ENCODE measurements around the gene OLR1.
"Not testable (repeated sequence)": the region's sequence is repeated elsewhere in the genome, so short reads cannot be mapped to it uniquely, and the experiment has no call there.

Gene OLR1

DNA sequence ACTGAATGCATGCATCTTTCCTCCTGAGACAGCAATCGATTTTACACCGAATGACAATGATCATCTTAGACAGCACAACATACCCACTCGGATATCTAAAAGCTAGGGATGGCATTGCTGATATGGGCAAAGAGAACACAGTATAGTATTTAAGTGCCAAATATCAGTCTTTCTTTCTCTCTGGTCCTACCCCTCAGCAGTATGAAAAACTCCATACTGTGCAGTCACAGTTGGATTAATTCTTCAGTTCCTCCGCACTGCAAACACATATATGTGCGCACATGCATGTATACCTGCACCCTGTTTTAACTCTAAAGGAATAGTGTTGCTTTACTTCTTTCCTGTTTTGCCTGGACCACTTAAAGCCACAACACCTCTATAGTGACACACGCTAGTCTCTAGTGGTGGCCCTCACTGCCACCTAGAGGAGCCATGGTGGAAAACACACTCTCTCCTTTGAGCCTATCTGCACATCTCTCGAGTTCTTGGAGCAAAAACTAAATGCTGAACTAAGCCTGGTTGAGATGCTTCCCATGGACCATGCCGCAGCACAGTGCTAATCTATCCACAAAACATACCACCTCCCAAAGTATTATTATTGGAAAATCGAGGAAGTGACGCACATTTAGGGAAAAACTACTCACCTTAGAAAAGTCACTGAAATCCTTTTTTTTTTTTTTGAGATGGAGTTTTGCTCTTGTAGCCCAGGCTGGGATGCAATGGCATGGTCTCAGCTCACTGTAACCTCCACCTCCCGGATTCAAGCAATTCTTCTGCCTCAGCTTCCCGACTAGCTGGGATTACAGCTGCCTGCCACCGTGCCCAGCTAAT lies 18.8 kb upstream of the OLR1 start:
- DNase-seq (ENCODE audit: low spot score): peak; percentile 67

DNA sequence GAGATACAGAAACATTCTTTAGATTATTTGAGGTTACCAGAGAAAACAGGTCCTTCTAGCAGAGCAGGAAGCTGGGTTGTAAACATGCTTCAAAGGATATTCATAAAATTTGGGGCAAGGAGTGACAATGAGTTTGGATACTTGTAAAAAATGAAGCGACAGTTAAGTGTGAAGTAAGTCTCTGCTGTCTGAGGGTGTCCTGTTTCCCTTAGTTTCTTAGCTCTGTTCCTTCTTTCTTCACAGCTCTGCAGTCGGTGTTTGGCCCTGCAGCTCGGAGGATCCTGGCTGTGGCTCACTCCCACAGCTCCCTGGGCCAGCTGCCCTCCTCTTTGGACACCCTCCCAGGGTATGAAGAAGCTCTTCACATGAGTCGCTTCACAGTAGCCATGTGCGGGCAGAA lies 17.7 kb upstream of the OLR1 start:
- DNase-seq (ENCODE audit: low spot score): no peak

DNA sequence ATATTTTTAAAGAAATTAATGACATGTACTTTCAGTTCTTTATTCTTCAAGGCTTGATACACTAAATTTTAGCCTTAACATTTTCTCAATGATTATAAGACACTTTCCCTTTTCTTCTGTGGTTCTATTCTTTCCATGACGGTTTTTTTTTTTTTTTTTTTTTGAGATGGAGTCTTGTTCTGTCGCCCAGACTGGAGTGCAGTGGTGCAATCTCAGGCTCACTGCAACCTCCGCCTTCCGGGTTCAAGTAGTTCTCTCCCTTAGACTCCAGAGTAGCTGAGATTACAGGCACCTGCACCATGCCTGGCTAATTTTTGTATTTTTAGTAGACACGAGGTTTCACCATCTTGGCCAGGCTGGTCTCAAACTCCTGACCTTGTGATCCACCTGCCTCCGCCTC lies 15.0 kb upstream of the OLR1 start:
- not testable (repeated sequence) for DNase-seq (ENCODE audit: low spot score)

DNA sequence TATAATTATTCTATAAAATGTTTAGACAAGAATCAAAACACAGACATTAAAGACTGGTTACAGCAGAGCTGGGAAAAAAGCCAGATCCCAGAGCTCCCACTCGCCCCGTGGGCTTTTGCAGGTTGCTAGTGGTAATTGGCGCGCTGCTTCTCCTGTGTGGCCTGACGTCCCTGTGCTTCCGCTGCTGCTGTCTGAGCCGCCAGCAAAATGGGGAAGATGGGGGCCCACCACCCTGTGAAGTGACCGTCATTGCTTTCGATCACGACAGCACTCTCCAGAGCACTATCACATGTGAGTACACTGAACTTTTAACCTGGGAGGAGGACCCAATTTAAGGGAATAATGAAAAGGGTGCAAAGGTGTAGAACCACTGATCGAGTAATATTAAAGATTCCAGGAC lies 14.4 kb upstream of the OLR1 start:
- DNase-seq (ENCODE audit: low spot score): no peak

DNA sequence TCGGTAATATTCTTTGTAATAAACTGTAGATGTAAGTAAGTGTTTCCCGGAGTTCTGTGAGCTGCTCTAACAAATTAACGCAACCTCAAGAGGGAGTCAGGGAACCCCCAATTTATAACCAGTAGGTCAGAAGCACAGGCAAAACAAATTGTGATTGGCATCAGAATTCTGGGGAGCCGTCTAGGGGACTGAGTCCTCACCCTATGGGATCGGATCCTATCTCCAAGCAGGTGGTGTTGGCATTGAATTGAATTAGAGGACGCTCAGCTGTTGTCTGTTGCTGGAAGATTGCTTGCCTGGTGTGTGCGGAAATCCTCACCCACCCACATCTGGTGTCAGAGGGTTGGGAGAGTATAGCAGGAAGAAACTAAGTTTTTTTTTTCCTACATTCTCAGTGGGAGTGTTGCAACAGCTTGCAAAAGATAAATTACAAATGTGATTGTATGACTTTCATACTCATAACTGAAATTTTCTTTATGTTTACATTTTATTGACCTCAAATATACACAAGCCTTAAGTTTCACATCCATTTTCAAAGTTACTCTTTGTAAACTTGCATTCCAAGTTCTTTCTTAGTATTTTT lies 12.4 kb upstream of the OLR1 start:
- peak; percentile 39 for DNase-seq (ENCODE audit: low spot score)

DNA sequence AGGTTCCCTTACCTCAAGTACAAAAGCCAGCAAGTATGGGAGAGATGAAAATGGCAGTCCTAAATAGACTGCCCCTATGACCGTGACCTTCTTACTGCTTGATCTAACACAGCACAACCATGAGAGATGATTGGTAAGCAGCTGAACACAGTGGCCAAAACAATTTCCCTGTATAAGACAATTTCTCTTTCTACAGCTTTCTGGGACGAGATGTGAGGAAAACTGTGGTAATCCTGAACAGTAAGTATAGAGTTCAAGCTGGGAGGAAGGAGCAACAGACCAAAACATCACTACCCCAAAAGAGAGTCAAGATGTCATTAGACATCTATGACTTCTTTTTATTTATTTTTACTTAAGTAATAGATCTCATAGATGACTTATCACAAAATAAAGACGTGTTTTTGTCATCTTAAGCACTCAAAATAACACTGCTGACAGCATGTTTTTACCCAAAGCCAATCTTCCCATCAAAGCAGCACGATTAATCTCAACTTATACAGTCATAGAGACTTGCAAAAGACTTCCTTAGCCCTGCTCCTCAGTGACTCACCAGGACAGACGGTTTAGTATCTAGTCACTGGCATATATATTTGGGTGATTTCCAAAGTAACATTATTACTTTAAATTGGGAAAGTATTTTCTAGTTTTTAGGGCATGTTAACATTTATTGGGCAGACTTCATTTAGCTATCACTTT lies 10.6 kb upstream of the OLR1 start:
- peak; percentile 37 for DNase-seq (ENCODE audit: low spot score)

DNA sequence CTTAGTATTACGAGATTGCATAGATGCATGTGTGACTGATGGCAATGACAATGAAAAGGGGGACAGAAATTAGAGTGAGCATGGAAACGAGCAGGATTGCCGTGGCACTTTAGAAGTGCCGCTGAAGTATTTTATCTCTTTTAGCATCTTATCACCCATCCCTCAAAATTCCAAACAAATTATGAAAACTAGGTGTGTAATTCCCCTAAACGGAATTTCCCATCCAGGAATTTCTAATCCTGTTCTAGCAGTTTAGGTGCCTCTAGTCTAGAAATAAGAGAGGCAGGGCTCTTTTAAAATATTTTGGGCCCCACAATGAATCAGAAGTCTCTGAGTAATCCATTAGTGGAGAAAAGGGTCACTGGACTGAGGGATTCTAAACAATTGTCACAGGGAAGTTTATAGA lies 7.8 kb upstream of the OLR1 start:
- DNase-seq (ENCODE audit: low spot score): no peak

DNA sequence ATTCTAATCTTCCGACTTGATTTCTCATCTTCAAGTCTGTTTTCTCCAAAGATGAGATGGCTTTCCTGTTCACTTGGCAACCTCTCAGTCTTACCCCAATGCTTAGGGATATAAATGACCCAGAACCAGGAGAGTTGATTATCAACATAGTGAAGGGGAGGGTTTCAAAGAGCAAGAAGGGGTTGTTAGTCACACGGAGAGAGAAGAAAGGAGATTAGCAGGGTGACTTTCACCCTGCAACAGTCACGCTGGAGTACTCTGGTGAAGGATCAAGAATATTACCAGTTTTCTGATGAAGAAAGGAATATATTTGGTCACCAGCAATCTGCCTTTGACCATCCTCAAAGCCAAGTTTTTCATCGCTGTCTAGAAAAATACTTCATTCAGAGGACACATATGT lies 6.9 kb upstream of the OLR1 start, which contains the start of gene TMEM52B:
TSS of gene TMEM52B (plus strand) at position 212 of the 400 bp plus-strand sequence. CDS start 543 bp downstream, outside the sequence.
- DNase-seq (ENCODE audit: low spot score): no peak

DNA sequence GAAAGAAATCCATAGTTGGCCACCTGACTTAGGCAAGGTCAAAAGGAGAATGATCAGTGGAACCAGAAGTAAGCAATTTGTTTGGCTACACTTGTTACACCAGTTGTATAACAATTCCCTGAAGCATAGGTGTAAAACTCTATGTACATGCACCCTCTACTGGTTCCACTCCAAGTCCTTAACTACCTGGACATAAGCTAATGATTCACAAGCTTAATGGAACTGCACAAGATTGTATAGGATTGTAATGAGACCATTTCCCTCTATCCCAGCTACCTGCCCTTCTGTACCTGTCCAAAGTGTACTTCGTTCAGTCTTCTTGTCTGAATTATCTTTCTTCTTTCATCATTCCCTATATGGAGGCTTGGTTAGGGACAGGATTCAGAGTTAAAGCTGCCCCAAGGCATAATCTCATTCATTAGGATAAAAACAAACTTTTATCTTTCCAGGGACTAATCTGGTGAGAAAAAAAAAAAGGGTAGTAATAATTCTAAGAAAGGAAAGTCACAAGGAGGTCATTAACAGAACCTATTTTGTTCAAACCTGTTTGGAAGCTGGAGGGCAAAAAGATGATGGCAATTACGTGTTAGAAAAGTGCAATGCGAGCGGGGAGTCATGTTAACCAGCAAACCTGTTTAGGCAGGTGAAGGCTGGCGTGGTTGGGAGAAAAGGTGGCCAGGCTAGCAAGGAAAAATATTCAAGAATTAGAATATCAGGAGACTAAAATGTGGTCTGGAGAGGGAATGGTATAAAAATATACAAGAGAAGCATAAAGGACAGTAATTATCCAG lies 4.1 kb upstream of the OLR1 start:
- DNase-seq (ENCODE audit: low spot score): no peak

DNA sequence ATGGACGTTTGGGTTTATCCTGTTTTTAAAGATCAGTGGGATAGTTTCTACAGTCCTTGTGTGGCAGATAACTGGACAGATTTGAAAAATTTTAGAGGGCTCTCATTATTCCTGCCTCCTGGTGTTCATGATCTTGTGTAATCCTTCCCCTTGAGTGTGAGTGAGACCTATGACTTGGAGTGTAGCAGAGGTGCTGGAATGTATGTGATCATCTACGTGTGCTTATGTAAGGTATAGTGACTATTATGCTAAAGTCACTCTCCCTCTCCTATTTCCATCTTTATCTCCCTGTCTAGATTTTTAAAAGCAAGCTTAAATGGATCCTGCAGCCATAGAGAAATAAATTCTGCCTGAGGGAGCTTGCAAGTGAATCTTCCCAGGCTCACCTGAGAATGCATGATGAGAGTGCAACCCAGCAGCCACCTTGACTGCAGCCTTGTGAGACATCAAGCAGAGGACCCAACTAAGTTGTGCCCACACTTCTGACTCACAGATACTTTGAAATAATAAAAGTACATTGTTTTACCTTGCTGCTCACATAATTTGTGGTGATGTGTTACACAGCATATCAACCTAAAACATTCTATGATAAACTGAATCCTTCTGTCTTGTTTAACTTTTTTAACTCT lies 3.2 kb upstream of the OLR1 start:
- no peak for DNase-seq (ENCODE audit: low spot score)

DNA sequence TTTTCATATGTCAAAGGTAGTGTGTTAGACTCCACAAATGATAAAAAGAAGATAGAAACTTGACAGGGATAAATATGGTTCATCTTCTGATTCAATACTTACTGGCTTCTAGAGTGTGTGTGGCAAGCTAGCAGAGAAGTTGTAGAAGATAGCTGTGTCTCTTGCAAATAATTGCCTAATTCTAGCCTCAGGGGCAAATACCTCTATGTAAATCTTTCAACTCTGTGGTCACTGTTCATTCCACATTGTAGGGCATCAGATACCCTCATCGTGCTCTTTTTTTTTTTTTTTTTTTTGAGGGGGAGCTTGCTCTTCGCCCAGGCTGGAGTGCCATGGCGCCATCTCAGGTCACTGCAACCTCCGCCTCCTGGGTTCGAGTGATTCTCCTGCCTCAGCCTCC lies 1.7 kb downstream of the OLR1 start:
- no peak for DNase-seq (ENCODE audit: low spot score)

DNA sequence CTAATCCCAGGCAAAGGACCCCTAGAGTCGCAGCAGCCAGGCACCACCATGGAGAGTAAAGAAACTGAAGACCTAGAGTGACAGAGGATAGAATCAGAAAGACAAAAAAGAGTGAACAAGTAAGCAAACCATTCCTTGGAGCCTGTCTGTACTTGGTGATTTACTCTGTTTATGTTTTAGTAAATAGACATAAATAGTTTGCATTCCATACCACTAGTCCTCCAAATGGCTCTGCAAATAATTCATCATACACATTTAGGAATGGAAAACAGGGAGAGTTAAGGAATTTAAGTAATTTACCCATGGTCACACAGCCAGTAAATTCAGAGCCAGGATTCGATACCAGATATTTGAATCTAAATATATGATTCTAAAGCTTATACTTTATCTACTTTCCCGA lies 2.8 kb downstream of the OLR1 start:
- DNase-seq (ENCODE audit: low spot score): no peak

DNA sequence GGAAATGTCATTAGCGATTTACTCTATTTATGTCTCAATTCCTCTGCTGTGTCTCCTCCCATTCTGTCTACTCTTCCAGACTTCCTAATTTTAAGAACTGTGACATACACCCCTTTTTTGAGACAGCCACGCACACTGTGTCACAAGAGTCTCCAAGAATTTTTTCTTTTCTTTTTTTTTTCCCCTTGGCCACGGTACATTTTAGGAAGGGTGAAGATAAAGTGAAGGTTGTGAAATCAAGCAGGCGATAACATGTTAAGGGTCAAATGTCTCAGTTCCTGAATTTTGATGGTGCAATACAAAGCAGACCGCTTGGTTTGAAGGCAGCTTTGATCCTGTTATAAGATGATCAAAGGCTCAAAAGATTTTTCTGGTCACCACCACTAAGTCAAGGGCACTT lies 4.3 kb downstream of the OLR1 start:
- no peak for DNase-seq (ENCODE audit: low spot score)

DNA sequence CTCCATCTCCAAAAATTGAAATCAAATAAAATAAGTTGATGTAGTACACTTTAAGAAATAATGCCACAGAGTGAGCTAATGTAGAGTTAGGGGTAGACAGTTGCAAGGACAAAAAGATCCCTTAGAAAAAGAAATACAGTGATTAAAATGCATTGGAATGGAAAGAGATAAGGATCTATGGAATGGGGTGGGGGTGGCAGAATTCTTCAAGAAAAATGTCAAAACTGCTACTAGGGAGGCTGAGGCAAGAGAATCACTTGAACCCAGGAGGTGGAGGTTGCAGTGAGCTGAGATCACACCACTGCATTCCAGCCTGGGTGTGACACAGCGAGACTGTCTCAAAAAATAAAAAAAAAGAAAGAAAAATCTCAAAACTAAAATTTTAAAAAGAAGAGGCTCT lies 6.5 kb downstream of the OLR1 start:
- no peak for DNase-seq (ENCODE audit: low spot score)

DNA sequence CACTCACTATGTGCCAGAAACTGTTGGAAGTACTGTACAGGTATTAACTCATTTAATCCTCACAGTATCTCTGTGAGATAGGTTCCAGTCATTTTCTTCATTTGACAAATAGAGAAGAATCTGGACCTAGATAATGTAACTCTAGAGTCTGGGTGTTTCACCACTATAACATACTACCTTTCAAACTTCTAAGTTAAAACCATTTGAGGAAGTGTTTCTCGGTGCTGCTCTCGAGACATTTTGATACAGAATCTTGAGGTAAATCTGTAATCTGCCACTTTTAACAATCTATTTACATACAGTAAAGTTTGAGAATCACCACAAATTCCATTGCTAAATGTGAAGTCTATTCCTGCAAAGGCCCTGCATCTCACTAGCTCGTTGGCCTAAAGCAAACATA lies 8.8 kb downstream of the OLR1 start:
- DNase-seq (ENCODE audit: low spot score): no peak

DNA sequence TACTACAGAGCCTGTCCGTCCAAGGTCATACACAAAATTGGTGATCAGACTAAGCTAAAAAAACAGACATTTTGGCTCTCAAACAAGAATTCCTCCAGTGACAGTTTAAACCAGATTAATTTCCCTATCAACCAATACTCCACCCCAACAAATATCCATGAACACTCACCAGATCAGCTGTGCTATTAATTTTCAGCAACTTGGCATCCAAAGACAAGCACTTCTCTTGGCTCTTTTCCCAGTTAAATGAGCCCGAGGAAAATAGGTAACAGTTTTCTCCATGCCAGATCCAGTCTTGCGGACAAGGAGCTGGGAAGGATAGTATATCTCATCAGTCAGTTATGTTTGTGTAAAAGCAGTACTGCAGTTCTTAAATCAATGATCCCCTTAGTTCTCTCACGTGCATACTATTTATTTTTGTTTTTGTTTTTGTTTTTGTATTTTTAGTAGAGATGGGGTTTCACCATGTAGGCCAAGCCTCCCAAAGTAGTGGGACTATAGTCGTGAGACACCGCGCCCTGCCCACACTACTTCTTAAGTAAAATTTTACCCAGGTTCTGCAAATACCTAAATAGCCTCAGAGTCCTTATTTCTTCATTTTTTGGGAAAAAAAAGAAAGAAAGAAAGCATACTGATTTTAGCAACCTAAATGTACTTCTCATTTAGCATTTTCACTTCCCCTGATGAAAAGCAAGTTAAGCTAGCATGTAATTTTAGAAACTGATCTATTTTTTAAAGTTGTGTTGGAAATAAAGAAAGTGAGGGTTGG lies 11.1 kb downstream of the OLR1 start:
- no peak for DNase-seq (ENCODE audit: low spot score)

DNA sequence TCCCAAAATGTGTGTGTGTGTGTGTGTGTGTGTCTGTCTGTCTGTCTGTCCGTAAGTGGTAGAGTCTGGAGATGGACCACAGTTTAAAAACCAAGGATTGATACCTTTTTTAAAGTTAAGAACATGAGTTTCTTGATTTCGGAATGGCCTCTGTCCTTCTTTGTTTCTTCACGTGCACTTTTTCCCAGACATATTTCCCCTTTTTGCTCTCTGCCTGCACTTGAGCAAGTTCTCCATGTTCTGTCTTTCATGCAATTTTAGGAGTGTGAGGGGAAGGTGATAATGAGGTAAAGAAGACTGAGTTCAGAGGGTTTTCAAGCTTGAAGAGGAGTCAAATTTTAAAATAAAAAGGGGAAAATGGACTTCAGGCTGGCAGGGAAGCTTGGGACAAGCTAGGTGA lies 12.7 kb downstream of the OLR1 start:
- no peak for DNase-seq (ENCODE audit: low spot score)

DNA sequence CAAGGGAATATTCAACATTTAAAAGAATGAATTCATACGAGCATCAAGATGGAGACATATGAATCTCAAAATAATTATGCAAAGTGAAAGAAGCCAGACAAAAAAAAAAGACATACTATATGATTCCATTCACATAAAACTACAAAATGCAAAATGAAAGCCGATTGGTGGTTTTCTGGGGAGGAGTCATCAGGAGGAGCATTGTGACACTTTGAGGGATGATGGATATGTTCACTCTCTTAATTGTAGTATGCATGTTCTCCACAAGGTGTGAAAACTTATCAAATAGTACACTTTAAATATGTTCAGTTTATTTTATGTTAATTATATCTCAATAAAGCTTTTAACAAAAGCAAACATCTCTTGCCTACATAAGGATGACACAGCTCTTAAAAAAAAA lies 13.5 kb downstream of the OLR1 start:
- DNase-seq (ENCODE audit: low spot score): no peak

DNA sequence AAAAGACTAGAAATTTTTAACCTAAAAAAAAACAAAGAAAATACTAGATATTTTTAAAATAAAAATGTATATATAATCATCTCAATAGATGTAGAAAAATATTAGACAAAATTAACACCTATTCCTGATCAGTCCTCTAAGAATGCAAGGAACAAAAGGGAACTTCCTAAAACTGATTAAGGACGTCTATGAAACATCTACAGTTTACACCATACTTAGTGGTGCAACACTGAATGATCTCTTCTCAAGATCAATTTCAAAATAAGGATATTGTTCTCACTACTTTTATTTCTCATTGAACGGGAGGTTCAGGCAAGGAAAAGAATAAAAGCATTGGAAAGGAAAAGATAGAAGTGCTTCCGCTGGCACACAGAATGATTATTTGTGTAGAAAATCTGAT lies 16.0 kb downstream of the OLR1 start:
- DNase-seq (ENCODE audit: low spot score): no peak

DNA sequence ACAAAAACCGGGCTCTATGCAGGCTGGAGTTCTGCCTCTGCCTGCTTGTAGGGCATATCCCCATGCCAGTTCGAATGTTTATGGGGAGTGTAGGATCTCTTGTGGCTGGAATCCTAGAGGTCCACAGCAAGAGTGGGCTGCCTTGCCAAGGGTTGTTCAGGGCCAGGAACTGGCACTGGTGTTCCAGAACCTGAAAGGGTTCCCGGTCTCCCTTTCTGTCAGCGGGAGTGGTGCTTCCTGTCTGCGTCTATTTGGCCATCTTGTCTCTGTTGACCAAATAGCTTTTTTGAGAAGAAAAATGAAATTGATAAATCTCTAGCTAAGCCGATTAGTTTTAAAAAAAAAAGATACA lies 17.8 kb downstream of the OLR1 start:
- no peak for DNase-seq (ENCODE audit: low spot score)

Measured in AG08396 (cell line).